Fibroblast of the aortic adventitia (primary cell): ENCODE measurements around the gene EDRF1. TPM values are rescaled to one million over a fixed set of nuclear protein-coding genes. Genes with fewer than 3 reads are reported as not detected.

Source experiments
- DNase-seq: peaks from one replicate; pipeline ENCODE4 v3.0.0-alpha.2; 2010; ENCODE audit warnings: low read depth
- H3K4me3 ChIP-seq: 2 replicates; pipeline ENCODE4 v1.5.1; 2011; ENCODE audit warnings: low read depth, mild to moderate bottlenecking, control low read depth, low read length, moderate library complexity
- total RNA-seq: library from RNA; depleted of rRNA; stranded (reverse); fragments of >200 nt; gene quantifications from 2 replicates; pipeline ENCODE4 v1.2.3, GENCODE V29; 2012; ENCODE audit warnings: low replicate concordance
- TF ChIP-seq, protein P1 (sequence below): IDR thresholded peaks from 2 replicates; pipeline ENCODE4 v1.5.1; 2011; ENCODE audit warnings: mild to moderate bottlenecking, low read length, control low read depth, inconsistent platforms; ENCODE audit not compliant: insufficient read depth

EDRF1 gene
- total RNA-seq, 1 donor, result 27.2 TPM

DNA sequence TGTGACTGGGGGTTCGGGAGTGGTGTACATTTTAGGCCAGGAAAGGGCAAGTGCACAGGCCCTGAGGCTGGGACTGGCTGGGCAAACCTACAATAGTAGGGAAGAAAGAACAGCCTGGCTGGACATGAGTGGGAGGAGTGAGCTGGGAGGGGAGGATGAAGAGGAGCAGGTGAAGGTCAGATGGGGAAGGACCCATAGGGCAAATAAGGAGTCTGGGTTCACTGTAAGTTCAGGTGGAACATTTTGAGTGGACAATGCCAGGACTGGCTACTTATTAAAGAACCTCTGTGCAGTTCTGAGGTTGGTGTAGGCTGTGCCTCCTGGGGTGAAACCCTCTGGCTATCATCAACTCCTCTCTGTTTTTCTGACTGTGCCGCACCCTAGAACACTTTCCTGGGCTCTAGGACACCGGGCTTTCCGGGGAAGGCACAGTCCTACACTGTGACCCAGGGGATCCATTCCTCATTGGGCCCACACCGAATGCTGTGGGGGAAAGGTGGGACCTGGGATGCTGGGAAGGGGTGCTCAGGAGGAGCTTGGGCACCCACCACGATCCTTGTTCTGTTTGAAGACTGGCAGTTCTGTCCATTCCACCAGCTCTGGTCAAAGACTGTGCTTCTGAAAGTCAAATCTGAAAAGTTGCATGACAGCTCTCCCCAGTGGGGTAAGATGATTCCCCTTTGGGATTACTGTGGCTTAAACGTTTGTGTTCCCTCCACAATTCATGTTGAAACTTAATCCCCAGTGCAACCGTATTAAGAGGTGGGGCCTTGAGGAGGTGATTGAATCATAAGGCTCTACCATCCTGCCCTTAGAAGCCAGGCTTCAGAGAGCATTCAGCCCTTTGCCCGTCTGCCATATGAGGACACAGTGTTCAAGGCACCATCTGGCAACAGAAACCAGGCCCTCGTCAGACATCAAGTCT lies 60.2 kb downstream of the EDRF1 start:
- no peak overlapping the region for H3K4me3 ChIP-seq
- no peak for DNase-seq
- TF ChIP-seq, protein P1, sequence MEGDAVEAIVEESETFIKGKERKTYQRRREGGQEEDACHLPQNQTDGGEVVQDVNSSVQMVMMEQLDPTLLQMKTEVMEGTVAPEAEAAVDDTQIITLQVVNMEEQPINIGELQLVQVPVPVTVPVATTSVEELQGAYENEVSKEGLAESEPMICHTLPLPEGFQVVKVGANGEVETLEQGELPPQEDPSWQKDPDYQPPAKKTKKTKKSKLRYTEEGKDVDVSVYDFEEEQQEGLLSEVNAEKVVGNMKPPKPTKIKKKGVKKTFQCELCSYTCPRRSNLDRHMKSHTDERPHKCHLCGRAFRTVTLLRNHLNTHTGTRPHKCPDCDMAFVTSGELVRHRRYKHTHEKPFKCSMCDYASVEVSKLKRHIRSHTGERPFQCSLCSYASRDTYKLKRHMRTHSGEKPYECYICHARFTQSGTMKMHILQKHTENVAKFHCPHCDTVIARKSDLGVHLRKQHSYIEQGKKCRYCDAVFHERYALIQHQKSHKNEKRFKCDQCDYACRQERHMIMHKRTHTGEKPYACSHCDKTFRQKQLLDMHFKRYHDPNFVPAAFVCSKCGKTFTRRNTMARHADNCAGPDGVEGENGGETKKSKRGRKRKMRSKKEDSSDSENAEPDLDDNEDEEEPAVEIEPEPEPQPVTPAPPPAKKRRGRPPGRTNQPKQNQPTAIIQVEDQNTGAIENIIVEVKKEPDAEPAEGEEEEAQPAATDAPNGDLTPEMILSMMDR, result no peak

DNA sequence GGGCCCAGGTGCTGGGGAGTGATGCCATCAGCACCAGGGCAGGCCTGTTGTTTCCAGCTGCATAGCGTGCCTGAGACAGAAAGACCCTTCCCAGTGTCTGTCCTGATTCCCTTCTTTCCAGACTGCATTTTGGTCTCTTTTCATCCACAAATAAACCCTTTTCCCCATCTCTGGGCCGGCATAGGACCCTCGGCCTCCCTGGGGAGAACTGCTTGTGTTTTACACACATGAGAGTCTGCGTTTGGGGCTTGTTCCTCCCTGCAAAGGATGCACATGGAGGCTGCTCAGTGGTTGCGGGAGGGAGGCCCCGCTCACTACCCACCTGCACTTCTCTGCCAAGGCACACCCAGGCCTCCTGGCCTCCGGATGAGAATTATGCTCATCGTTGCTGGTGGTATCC lies 61.9 kb downstream of the EDRF1 start:
- no peak overlapping the region for H3K4me3 ChIP-seq
- no peak for DNase-seq
- TF ChIP-seq, protein P1, result no peak

DNA sequence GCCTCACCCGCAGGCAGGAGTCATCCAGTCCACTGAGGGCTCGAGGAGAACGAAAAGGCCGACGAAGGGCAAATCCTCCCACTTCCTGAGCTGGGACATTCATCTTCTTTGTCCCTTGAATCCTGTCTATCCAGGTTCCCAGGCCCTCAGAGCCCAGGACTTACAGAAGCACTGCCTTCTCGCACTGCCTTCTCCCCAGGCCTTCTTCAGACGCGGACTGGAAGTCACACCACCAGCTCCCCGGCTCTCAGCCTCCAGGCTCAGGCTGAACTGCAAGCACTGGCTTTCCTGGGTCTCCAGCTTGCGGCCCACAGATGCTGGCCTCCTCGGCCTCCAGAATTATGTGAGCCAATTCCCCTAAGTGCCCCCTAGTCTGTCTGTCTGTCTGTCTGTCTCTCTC lies 62.5 kb downstream of the EDRF1 start:
- TF ChIP-seq, protein P1, result no peak
- H3K4me3 ChIP-seq, result no peak overlapping the region
- no peak for DNase-seq

DNA sequence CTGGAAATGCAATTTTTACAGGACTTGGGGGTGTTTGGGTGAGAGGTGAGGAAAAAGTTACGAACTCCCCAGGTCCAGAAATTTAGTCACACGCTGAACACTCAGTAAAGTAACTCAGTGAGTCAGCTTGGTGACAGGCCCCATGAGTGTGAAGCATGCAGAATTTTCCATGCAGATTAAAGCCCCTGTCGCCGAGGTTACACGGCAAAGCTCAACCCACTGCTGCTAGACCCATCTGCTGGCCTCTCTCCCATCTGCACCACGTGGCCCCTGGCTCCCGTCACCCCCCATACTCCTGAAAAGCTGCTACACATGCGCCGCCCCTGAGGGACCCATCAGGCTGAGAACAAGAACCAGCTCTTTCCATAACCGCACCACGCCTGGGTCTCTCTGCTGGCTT lies 63.1 kb downstream of the EDRF1 start:
- no peak overlapping the region for H3K4me3 ChIP-seq
- no peak for DNase-seq
- TF ChIP-seq, protein P1, result no peak

DNA sequence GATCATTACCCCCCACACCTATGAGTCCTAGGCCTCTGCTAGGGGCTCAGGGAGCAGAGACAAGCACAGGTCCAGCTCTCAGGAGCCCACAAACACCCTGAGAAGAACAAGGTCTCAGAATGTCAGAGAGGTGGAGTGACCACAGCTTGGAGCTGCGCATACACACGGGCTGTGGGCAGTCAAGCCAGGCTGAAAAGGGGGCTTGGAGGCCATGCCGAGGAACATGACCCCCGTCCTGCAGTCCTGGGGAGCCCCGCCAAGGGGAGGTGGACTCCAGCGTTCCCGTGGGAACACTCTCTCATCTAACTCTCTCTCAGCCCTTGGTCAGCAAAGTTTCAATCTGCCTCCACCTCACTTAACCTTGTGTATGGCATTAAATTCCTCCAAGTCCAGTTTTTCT lies 63.9 kb downstream of the EDRF1 start:
- no peak overlapping the region for H3K4me3 ChIP-seq
- TF ChIP-seq, protein P1, result no peak
- no peak for DNase-seq

DNA sequence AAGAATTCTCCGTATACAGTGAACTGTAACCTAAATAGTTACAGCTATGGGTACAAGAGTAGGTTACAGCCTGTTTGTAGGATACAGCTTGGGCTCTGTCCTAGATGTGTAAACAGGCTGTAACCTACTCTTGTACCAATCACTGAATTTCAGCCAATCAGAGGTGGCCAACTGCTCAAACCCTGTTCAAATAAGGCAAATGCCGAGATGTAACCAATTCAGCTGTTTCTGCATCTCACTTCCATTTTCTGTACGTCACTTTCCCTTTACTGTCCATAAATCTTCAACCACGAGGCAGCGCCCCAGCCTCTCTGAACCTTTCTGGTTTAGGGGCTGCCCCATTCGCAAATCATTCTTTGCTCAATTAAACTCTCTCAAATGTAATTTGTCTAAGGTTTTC lies 64.4 kb downstream of the EDRF1 start:
- TF ChIP-seq, protein P1, result no peak
- no peak for DNase-seq
- H3K4me3 ChIP-seq, result no peak overlapping the region
